ENCODE data around the gene IFI35.

DNA sequence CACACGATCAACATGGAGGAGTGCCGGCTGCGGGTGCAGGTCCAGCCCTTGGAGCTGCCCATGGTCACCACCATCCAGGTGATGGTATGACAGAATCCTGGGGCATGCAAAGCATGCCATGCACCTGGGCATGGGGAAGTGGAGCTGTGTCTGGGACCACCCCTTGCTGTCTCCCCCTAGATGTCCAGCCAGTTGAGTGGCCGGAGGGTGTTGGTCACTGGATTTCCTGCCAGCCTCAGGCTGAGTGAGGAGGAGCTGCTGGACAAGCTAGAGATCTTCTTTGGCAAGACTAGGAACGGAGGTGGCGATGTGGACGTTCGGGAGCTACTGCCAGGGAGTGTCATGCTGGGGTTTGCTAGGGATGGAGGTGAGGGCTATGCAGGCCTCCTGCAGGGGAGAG is 6.7 kb downstream of the IFI35 start:
- TF ChIP-seq, protein P1, sequence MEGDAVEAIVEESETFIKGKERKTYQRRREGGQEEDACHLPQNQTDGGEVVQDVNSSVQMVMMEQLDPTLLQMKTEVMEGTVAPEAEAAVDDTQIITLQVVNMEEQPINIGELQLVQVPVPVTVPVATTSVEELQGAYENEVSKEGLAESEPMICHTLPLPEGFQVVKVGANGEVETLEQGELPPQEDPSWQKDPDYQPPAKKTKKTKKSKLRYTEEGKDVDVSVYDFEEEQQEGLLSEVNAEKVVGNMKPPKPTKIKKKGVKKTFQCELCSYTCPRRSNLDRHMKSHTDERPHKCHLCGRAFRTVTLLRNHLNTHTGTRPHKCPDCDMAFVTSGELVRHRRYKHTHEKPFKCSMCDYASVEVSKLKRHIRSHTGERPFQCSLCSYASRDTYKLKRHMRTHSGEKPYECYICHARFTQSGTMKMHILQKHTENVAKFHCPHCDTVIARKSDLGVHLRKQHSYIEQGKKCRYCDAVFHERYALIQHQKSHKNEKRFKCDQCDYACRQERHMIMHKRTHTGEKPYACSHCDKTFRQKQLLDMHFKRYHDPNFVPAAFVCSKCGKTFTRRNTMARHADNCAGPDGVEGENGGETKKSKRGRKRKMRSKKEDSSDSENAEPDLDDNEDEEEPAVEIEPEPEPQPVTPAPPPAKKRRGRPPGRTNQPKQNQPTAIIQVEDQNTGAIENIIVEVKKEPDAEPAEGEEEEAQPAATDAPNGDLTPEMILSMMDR (conservative IDR thresholded peaks at IDR 0.05 in 1 of 2, IDR thresholded peaks at IDR 0.05 in 1 of 2; ENCODE audit: low read depth in 1 of 2, low read length in 2 of 2): no peak
- no peak for TF ChIP-seq EZH2 (IDR thresholded peaks at IDR 0.05; ENCODE audit: low read length, missing control alignments)

Data from fibroblast of lung (primary cell).